ENCODE measurements around the gene CMAS. TPM values are rescaled to one million over a fixed set of nuclear protein-coding genes. Genes with fewer than 3 reads are reported as not detected.

CMAS gene
- total and polyA plus RNA-seq, 8 donors = 4.7 to 283 (median 38.0) TPM

DNA sequence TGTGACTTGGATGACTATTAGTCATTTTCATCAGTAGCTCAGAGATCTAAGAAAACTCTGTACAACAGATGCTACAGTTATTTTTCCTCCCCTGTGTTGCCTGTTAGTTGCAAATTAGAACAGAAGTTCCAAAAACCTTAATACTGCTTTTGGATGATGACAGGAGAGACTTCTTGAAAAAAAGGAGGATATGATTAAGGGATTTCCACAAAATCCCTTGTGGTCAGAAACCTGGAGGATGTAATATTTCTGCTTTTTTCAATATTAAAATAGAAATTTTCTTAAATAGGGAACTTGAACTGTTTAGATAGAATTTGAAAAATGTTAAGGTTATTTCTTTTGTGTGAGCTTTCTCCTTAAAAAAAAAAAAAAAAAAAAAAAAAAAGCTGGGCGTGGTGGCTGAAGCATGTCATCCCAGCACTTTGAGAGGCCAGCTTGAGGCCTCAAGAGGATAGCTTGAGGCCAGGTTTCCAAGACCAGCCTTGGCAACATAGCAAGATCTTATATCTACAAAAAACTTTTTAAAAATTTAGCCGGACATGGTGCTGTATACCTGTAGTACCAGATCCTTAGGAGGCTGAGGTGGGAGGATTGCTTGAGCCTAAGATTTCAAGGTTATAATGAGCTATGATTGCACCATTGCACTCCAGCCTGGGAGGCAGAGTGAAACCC lies 14.1 kb downstream of the CMAS start:
- peaks cover 26 to 86% (median 83%) of the 10 kb centered on the region in 4 donors for H3K36me3 ChIP-seq

DNA sequence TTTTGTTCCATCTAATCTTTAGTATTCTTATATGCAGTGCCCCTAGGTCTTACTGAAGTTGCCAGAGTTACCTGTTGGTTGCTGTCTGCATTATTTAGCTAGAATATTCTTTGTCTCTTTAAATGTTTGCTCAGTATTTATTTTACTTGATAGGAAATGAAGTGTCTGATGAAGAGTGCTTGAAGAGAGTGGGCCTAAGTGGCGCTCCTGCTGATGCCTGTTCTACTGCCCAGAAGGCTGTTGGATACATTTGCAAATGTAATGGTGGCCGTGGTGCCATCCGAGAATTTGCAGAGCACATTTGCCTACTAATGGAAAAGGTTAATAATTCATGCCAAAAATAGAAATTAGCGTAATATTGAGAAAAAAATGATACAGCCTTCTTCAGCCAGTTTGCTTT lies 18.9 kb downstream of the CMAS start:
- TF ChIP-seq POLR2AphosphoS5 (IDR thresholded peaks at IDR 0.05) (no peak), POLR2A (IDR thresholded peaks at IDR 0.05) (no peak), EP300 (IDR thresholded peaks at IDR 0.05) (no peak)
- TF ChIP-seq, protein P1, sequence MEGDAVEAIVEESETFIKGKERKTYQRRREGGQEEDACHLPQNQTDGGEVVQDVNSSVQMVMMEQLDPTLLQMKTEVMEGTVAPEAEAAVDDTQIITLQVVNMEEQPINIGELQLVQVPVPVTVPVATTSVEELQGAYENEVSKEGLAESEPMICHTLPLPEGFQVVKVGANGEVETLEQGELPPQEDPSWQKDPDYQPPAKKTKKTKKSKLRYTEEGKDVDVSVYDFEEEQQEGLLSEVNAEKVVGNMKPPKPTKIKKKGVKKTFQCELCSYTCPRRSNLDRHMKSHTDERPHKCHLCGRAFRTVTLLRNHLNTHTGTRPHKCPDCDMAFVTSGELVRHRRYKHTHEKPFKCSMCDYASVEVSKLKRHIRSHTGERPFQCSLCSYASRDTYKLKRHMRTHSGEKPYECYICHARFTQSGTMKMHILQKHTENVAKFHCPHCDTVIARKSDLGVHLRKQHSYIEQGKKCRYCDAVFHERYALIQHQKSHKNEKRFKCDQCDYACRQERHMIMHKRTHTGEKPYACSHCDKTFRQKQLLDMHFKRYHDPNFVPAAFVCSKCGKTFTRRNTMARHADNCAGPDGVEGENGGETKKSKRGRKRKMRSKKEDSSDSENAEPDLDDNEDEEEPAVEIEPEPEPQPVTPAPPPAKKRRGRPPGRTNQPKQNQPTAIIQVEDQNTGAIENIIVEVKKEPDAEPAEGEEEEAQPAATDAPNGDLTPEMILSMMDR (IDR thresholded peaks at IDR 0.05) = no peak
- DNase-seq = no peak
- Histone ChIP-seq H3K9me3 (no peaks in the 10 kb centered on the region), H3K4me1 (no peaks in the 10 kb centered on the region), H3K36me3 (peaks cover 7 to 63% (median 58%) of the 10 kb centered on the region in 4 donors), H3K27me3 (no peaks in the 10 kb centered on the region), H3K4me3 (no peak overlapping the region), H3K27ac (no peak overlapping the region)
- 94 to 98% (median 95%) methylated on average over 4 of the region's 4 CpGs for WGBS, 5 donors
- intact Hi-C loops (cut with DNase I; ENCODE audit: low total_unique reads) = no loop called here

More for the DNA sequence above, 14.1 kb downstream of the CMAS start:
- no peak for DNase-seq
- Histone ChIP-seq H3K9me3 (no peaks in the 10 kb centered on the region), H3K27me3 (no peaks in the 10 kb centered on the region), H3K4me1 (no peaks in the 10 kb centered on the region), H3K4me3 (no peak overlapping the region), H3K27ac (no peak overlapping the region)
- TF ChIP-seq EP300 (IDR thresholded peaks at IDR 0.05) (no peak), POLR2A (IDR thresholded peaks at IDR 0.05) (no peak), POLR2AphosphoS5 (IDR thresholded peaks at IDR 0.05) (no peak)
- TF ChIP-seq, protein P1 (IDR thresholded peaks at IDR 0.05) = no peak
- WGBS, 5 donors = 48 to 97% (median 91%) methylated on average over 2 of the region's 2 CpGs
- intact Hi-C loops (cut with DNase I; ENCODE audit: low total_unique reads) = no loop called here

- no peaks in the 10 kb centered on the region for H3K9me3 ChIP-seq
- DNase-seq = no peak
These were observed 20.3 kb downstream of the CMAS start for GRCh38 chr12:22066310-22066709.

GRCh38 chr12:22069851-22070250 lies 23.8 kb downstream of the CMAS start:
- 63 to 80% (median 74%) methylated on average over 1 of the region's 1 CpG for WGBS, 5 donors
- H3K4me3 ChIP-seq = no peak overlapping the region
- TF ChIP-seq, protein P1 (IDR thresholded peaks at IDR 0.05) = no peak
- no peak for TF ChIP-seq EP300 (IDR thresholded peaks at IDR 0.05)
- TF ChIP-seq POLR2AphosphoS5 (IDR thresholded peaks at IDR 0.05) = no peak
- TF ChIP-seq POLR2A (IDR thresholded peaks at IDR 0.05) = no peak
- intact Hi-C loops (cut with DNase I; ENCODE audit: low total_unique reads) = no loop called here
- H3K27me3 ChIP-seq = no peaks in the 10 kb centered on the region
- no peak for DNase-seq
- H3K27ac ChIP-seq = no peak overlapping the region
- peaks cover 0 to 25% (median 22%) of the 10 kb centered on the region in 4 donors for H3K36me3 ChIP-seq
- no peaks in the 10 kb centered on the region for H3K4me1 ChIP-seq
- H3K9me3 ChIP-seq = no peaks in the 10 kb centered on the region

More at GRCh38 chr12:22066310-22066709, 20.3 kb downstream of the CMAS start:
- H3K4me3 ChIP-seq = no peak overlapping the region
- H3K27ac ChIP-seq = no peak overlapping the region
- intact Hi-C loops (cut with DNase I; ENCODE audit: low total_unique reads) = no loop called here
- WGBS, 5 donors = 87 to 99% (median 95%) methylated on average over 2 of the region's 2 CpGs
- TF ChIP-seq, protein P1 (IDR thresholded peaks at IDR 0.05) = no peak
- TF ChIP-seq POLR2A (IDR thresholded peaks at IDR 0.05) (no peak), POLR2AphosphoS5 (IDR thresholded peaks at IDR 0.05) (no peak), EP300 (IDR thresholded peaks at IDR 0.05) (no peak)
- peaks cover 7 to 55% (median 49%) of the 10 kb centered on the region in 4 donors for H3K36me3 ChIP-seq
- no peaks in the 10 kb centered on the region for H3K4me1 ChIP-seq
- no peaks in the 10 kb centered on the region for H3K27me3 ChIP-seq

All from stomach (tissue), 9 donors.